GM18909 (cell line): ENCODE data around the gene TMEM229B.

Experiments used
- ATAC-seq: cut with Tn5 transposase; IDR thresholded peaks from one replicate; pipeline ENCODE4 v1.9.1; 2021; ENCODE audit warnings: mild to moderate bottlenecking; ENCODE audit not compliant: unreplicated experiment, poor library complexity

Gene TMEM229B

DNA sequence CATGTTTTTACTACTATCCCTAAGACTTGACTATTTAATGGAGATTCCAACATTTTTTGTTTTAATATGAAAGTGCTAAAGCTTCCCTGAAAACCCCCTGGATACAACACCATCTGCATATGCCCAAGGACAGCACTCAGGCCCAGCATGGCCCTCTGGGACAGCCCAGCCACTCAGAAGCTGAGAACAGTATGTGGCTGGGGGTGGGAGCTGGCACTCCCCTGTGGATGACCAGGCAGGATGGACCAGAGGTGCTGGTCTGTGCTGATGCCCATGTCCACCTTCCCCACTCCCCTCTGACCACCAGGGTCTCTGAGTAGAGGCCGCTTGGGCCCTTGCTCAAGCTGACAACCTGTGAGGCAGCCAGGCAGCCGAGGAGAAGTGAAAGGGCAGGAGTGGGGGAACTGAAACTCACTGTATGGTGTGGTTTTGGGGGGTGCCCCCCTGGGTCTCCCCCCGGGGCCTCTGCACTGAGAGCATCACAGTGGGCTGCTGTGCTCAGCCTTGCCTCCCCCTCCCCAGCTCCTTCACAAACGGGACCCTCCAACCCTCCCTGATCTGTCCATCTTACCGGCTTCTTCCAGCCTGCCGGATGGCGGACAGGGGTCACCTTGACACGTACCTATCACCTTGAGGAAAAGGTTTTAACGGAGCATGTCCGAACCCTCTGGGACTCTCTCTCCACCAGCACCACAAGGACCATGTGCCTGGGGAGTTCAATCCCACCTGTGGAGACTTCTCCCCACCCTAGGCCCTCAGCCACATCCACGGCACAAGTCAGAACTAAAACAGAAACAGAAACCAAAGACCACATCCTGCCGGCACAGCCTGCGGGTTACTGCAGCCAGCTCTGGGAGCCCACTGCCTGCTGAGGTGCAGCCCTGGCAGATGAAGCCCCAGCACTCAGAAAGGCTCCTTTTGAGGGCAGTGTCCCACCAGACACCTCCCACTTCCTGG lies at the start of gene TMEM229B:
TMEM229B (minus strand) TSS at position 785 of the 957 bp plus-strand sequence. CDS start 14,798 bp downstream, outside the sequence.
- ATAC-seq: peak; percentile 91

DNA sequence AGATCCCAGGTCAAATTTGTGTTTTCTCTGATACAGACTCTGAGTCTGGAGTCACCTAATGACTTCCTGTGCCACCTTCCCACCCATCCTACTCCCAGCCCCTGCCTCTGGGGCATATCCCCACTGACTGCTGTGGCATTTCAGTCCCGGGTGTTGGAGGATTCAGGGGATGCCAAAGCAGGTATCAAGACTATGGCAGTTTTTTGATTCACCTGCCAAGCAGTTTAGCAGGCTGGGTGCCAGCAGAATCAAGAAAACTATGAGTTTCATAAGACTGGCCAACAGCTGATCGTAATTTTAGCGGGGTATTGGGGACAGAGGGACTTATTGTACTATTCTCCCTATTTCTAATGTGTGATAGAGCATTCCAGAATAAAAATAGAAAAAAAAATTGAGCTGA lies 49.2 kb upstream of the TMEM229B start:
- no peak for ATAC-seq

DNA sequence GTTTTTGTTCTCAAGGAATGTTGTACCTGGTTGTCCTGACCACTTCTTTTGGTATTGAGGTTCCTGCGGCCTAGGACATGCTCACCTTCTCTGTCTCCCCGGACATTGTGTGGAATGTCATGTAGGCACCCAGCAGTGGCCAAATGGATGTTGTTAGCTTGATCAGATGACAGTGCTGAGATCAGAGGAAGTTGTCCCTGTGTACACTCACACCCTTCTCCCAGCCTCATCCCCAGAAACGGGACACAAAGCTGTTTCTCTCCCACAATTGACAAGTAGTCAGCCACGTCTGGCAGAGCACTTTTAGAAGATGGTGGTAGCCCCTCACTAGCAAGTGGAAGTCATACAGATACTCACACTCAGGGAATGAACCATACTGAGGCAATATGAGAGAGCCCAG lies 47.6 kb upstream of the TMEM229B start:
- ATAC-seq: no peak

DNA sequence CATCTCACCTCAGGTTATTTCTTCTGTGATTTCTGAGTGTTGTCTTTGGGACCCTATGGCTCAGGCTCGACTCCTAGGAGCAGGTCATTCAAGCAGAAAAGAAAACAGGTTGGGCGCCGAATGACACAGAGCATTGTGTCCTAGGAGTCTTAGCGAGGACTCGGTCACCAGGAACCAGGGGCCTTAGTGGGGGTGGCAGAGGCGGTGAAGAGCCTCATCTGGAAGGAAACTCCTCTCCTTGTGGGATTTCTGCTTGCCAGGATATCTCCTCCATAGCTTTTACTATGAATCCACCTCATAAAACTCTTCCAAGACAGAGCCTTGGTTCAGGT lies 45.2 kb upstream of the TMEM229B start:
- no peak for ATAC-seq

DNA sequence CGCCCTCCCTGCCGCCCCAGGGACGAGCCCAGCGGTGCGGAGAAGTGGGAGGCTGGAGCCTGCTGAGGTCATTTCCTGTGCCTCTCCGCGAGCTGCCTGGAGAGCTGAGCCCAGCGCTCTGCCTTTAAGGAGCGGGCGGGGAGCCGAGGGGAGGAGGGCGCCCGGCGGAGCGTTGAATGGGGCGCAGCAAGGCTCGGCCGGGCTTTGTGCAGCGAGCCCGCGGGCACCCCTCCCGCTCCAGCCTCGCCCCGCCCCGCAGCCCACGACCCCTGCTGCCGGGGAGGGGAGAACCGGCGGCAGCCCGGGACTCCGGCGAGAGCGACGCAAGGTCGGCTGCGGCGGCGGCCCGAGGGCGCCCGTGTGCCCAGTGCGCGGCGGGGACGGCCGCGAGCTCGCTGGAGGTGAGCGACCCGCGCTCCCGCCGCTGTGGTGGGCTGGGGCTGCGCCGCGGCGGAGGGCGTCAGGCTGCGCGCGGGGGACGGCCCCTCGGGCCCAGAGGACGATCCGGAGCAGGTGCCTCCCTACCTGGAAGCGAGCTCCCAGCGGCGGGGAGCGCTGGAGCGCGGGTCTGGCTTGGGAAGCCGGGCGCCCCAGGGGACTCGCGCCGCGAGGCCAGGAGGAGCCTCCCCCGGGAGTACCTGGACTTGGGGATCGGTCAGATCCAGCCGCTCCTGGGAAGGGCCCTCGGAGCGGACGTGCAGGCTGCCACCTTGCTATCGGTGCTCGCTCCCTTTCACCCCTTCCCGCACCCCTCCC lies 44.7 kb upstream of the TMEM229B start, which contains the start of gene PLEKHH1:
PLEKHH1 (plus strand) TSS at position 293 of the 756 bp plus-strand sequence. CDS start 8,578 bp downstream, outside the sequence.
- ATAC-seq: peak; percentile 72

DNA sequence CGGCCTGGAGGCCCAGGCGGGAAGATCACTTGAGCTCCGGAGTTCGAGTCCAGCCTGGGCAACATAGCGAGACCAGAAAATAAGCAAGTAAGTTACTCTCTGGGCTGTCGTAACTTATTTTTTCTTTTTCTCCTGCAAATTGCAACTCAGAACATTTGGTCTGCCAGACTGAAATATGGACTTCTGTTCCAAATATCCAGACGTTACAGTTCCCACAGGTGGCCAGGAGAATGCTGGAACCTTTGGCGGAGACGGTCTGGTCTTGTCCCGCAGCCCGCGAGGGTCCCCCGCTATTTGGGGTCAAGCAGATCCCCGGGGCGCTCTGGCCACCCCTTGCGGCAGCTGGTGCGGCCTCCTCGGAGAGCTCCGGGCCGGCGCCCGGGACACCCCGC lies 44.1 kb upstream of the TMEM229B start:
- no peak for ATAC-seq

DNA sequence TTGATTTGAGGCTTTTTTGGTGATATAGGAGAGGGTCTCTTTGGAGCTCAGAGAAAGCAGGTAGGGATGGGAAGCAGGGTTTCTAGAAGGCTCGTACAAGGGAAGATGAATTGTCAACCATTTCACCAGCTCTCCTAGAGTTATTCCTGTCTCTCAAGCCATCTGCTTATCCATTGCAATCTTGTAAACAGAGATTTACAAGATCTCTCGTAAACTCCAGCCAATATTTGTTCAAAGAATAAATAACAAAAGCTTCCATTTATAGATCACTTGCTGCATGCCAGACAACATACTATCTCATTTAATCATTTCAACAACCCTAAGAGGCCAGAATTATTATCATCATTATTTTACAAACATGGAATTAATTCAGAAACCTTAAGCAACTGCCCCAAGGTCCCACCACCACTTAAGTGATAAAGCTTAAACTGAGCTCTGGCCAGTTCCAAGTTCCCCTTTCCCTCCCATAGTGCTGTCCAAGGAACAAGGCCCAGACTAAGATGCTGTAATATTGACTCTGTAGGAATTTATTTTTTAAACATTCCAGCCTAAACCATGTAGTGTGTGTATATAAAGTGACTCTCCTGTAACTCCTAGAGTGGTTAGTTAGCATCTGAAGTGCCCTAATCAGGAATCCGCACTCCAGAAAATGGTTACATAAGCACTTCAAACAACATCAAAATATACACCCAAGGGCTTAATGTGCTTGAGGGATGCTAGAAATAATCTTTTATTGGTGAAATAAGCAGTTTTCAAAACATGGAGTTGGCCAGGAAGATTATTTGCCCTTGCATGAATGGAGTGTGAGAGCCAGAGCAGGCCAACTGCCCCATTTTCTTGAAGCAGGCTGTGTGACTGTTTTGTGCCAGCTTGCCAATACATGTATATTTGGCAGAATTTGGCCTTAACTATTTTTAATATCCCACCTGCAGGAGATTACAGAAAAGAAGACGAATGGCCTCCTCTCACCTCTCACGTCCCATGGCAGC lies 41.7 kb upstream of the TMEM229B start:
- ATAC-seq: no peak

DNA sequence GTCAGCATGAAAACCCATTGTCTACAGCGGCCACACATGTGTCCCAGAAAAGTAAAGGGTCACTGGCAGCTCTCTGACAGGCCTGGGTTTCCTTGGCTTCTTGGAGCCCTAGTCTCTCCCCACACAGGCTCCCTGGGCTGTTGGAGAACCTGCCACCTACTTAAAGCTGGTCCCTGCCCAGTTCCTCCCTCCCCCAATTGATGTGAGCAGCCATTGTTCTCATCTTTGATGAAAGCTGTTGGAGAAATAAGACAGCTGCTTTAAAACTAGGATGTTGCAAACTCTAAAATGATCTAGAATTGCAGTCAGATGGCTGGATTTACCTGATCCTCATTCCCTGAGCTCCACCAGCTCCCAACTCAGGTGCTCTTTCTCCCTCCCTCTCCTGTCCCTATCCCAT lies 39.8 kb upstream of the TMEM229B start:
- ATAC-seq: no peak

DNA sequence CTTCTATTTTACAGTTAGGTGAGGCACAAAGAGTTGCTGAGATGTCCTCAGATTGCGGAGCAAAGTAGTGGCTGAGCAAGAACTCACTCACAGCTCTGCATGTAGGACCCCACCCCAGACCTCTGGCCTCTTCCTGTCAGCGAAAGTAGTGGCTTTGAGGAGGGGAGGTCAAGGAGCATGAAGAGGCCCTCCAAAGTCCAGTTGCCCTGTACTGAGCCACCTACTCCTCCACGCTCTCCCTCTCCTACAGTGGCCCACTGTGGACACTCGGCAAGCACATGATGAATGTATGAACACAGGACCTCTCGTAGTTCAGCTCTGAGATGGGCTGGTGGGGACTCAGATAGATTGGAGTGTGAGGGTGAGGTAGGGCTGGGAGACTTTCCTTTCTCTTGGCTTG lies 39.2 kb upstream of the TMEM229B start:
- no peak for ATAC-seq

DNA sequence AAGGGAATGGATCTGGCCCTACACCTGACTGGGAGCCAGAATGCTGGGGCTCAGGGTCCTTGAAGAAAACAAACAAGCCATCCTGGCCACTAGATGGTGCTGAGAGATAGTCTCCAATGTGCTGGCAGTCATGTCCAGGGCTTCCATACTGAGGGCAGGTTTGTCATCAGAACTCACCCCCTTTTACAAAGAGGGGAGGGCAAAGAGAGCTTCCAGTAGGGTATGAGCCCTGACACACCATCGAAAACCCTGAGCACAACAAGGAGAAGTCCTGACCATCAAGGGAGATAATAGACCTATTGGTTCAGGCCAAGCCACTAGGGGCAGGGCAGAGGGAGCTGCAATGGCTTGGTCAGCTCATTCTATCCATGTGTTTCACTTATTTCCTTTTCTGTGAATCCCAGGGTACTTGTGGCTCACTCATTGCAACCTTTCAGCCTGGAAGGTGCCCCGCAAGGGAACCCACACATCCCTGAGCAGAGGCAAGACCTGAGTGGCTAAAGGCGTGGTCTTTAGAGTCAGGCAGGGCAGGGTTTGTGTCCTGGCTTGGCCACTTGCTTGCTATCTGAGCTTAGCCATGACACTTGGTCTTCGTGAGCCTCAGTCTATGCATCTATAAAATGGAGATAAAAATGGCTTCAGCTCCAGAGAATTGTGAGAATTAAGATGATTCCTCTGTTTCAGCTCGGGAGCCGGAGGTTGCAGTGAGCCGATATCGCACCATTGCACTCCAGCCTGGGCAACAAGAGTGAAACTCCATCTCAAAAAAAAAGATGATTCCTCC lies 38.3 kb upstream of the TMEM229B start:
- ATAC-seq: no peak

DNA sequence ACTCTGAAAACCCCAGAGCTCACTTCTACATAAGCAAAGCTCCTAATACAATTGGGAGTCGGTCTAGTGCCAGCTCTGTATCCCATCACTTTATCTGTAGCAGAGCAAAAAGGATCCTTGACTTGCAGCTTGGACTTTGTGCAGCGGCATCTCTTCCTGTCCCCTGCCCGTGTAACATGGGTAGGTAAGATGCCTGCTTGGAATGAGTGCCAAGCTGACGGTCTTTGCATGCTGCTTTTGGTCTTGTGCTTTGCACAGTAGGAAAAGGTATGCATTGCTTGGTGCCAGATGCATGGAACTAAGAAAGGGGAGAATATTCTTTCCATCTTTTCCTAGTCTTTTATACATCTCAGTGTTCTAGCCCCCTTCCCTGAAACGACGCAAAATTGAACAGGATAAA lies 37.7 kb upstream of the TMEM229B start:
- no peak for ATAC-seq

DNA sequence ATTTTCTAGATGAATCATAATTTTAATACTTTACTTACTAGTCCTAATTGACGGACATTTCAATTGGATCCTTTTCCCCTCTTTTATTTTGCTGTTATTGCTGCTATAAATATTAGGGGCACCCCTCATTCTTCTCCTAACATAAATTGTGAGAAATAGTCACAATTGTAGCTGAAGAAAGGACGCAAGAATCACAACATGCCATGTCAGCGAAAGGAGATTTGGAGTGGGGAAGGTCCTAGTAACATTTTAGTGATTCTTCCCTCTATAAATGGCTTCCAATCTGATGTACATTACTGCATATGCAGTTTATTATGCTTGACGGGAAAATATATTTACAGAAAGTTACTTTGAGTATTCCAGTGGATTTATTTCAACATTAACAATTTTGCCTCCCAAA lies 36.9 kb upstream of the TMEM229B start:
- no peak for ATAC-seq

DNA sequence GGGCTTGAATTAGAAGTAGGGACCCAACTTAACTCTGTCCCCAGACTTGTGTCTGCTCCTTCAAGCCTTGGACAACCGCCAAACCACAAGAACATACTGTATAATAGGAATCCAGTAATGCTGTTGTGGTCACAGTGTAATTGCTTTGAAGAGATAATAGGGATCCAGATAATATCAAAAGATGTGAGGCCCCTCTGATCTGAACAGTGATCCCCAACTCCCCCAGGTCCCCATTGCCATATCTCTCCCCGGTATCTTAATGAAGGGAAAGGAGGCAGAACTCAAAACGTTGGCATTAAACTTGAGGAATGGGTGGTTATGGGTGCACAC lies 36.1 kb upstream of the TMEM229B start:
- no peak for ATAC-seq

DNA sequence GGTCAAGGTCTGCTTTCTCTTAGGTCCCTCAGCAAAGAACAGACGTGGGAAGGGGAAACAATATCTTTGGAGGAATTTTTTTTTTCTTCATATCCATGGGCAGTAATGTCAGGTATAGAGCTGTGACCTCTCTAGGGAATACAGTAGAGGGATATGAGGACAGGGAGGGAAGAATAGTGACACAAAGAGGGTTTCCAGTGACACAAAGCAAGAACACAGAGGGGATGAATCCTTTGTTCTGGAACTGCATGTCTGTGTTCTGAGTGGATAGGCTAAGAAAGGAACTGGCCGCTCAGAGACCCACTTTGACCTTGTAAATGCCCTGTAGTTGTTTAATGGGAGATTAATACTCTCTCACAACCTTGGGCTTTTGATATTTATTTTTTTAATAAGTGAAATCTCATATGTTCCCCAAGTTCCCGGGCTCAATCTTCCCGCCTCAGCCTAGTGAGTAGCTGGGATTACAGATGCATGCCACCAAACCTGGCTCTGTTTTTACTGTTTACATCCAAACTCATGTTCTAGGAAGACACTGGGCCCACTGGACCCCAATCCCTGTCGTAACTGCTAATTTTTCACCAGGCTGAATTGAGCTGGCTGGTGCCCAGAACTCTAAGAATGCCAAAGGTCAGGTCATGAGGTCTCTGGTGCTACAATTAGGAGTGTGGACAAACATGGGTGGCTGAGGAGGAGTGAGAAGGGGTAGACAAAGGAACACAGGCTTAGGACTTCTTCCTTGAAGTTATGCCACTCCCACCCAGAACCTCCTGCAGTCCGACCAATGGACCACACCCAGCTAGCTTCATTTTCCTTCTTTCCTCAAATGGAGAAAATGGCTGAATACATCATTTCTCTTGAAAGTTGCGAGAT lies 35.5 kb upstream of the TMEM229B start:
- ATAC-seq: no peak

DNA sequence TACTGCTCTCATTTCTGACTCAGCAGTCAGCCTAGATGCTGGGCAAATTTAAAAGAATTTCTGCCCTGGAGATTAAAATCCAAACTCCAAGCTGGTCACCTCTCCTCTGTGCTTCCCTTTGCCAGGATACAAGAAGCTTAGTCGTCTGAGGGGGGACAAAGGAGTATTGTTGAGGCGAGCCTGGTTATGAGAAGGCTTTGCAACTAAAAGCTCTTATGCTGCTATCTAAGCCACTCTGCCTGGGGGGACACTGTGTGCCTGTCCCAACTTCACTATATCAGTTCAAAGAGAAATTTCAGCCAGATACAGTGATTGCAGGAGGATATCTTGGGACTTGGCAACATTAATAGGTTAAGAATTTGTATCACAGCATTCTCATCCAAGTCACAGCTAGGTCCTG lies 33.7 kb upstream of the TMEM229B start:
- ATAC-seq: no peak

DNA sequence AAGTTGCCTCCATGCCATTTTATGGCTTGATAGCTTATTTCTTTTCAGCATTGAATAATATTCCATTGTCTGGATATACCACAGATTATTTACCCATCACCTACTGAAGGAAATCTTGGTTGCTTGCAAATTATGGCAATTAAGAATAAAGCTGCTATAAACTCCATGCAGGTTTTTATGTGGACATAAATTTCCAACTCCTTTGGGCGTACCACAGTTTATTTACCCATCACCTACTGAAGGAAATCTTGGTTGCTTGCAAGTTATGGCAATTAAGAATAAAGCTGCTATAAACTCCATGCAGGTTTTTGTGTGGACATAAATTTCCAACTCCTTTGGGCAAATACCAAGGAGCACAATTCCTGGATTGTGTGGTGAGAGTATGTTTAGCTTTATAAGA lies 32.0 kb upstream of the TMEM229B start:
- no peak for ATAC-seq

DNA sequence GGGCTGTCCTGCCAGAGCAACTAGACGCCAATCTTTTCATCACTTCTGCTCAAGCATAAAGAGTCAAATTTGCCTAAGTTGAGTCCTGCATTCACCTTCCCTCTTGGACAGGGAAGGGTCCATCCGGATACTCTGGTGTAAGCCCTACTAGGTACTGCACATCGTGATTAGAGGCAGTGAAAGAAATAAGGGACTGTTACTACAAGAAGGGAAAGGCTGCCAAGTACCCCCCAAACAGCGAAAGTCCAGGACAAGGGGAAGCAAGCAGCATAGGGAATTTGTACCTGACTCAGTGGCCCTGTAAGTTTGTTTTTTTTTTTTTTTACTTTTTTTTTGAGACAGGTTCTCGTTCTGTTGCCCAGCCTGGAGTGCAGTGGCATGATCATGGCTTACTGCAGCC lies 30.9 kb upstream of the TMEM229B start:
- no peak for ATAC-seq

DNA sequence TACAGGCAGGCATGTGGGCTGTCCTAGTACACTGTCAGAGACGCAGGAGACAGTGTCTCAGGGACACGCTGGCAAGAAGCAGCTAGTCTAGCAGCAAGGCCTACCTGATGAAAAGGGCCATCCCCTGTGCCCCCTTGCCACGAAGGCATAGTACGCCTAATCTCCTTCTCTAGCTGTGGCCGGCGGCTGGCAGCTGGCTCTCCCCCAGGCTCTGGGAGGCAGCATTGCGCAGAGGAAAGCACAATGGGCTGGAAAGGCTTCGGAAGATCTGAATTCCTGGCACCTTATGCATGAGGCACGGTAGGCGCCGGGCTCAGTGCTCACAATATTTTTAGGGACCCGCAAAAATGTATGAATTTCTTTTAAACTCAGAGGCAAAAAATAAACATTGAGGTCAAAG lies 28.6 kb upstream of the TMEM229B start:
- ATAC-seq: no peak

DNA sequence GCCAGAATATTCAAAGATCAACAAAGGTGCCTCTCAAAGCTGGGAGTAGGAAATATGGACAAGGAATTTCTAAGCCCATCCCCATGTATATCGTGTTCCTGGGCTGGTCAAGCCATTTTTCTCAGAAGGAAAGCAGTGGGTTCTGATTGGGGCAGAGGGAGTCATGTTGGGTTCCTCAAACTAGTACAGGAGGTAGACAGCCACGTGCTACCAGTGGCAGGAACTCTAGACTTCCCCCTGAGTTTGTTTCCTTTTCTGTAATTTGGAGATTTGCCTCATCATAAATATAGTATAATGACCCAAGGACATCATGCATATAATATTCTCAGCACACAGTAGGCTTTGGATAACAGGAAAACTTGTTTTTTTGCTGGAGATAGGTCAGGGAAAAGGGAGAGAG lies 28.2 kb upstream of the TMEM229B start:
- ATAC-seq: no peak
